ENCODE data around the gene TMEM200C.

TMEM200C gene

DNA sequence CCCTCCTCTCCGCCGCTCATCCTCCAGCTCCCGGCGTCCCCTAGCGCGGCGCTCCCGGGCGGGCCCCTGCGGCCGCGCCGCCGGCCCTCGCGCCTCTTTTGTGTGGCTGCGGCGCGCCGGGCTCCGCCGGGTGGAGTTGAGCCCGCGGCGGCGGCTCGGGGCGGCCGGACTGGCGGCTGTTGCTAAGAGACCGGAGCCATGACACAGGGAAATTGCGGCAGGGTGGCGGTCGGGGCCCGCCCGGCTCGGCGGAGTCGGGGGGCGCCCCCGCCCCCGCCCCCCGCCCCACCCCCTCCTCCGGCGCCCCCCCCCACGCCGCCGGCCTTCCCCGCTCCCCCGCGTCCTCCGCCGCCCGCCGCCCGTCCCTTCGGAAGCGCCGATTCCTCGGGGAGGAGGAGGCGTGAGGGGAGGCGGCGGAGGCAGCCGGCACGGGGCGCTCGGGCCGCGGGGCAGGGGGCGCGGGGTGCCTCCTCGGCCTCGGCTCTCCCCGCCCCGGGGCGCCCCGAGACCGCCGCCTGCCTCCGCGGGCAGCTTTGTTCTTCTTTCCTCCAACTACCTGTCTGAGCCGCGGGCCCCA lies at the start of gene TMEM200C:
Gene TMEM200C, minus strand, starts transcription at position 224 of the 577 bp plus-strand sequence. CDS start 3,459 bp downstream, outside the sequence.
- DNase-seq: no peak

DNA sequence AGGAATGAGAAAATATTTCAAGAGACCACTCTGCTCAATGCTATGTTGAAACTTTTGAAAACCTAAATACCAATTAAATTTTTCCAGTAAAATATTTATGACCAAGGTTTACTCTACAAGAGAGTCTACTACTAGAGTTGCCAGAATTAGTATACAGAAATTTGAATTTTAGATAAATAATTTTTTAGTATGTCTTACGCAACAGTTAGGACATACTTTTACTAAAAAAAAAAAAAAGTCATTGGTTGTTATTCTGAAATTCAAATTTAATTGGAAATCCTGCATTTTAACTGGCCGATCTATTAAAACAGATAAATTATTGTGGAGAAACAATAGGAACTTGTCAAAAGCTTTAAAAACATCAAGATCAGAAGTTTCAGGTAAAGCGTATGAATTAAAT lies 49.1 kb upstream of the TMEM200C start:
- no peak for DNase-seq

DNA sequence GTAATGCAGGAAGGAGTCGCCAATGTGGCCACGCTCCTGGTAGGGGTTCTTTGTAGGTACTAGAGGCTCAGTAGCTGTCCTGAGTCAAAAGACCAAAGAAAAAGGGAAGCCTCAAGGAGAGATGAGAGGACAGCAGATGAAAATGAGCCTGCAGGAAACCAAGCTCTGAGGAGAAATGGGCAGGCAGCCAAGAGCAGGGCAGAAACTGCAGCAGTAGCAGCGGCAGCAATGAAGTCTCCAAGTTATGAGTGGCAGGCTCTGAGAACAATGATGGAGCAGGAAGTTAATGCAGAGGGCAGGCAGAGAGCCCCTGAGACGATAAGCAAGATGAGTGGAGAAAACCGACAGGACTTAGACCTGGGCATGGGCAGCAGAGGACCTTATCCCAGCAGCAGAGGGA lies 48.2 kb upstream of the TMEM200C start:
- no peak for DNase-seq

DNA sequence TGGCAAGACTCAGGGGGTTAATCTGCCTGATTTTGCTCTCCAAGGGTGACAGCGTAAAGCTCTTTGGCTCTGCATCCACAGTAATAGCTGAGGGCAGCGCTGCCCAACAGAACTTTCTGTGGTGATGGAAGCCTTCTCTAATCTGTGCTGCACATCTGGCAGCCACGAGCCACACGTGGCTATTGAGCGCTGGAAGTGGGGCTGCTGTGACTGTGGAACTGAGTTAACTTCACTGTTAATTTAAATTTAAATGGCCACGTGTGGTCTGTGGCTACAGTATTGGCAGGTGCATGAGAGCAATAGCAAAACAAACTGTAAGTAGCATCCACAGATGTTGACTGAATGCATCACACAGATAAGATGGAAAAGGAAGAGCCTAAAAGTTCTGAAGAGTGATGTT lies 47.3 kb upstream of the TMEM200C start:
- DNase-seq: no peak

DNA sequence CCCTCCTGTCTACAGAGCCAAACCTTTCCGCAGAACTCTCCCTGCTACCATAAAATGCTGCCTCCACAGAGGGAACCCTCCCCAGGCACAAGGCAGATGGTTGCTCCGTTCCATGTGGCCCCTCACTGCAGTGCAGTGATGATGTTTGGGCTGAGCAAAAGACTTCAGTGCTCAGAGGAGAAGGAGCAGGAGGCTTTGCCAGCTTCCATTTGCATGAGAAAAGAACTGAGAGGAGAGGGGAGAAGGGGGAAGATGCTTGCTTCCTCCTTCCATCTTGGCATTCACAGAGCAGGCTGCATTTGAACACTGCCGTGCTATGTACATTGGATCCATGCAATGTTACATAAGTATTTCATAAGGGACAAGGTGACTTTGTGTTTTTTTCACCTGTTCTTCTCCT lies 46.6 kb upstream of the TMEM200C start:
- no peak for DNase-seq

DNA sequence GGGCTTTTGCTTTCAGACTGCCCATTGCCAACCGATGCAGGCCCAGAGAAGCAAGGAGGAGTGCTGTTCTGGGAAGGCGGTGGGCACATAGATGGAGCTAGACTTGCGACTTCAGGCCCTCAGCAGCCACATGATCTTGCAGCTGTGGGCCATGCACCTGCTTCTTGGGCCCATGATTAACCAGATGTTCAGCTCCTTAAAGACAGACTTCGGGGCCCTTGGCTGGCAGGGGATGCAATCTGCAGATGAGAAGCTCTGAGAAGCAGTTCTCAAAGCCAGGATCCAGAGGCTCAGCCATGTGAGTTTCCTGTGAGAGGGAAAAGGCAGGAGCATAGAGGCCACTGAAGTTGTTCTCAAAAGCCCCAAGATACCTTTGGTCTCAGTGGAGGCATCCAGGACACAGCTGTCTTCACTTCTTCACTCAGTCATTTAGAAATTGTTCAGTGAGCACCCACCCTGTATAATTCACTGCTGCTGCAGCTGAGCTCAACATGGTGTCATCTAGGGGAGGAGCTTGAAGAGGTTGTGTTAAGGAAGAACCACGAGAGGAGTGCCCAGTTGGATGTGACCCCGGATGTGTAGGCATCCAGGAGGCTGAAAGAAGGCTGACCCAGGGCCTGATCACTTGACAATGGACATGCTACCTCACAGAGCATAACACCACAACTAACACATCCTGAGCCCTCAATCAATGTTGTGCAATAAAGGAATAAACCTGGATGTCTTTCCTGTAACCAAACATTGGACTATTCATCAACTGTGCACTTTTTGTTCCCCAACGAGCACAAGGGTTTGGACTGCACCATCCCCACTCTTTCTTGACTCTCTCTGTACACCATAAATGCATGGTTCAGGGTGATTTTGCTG lies 44.7 kb upstream of the TMEM200C start:
- no peak for DNase-seq

DNA sequence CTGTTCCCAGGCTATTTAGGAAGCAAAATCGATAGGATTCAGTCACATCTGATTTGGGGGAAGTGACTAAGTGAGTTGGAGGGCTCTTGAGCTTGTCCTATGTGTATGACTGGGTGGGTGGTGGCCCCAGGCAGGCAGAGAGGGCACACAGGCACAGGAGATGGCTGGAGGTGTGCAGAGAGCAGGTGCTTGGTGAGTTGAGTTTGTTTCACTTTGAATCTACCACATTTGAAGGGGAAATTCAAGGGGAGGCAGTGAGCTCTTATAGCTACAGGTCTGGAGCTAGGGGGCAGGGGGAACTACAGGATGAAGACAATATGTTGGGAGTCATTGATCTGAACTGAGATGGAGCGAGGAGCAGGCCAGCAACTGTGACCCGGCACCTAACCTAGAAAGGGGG lies 42.5 kb upstream of the TMEM200C start:
- DNase-seq: no peak

DNA sequence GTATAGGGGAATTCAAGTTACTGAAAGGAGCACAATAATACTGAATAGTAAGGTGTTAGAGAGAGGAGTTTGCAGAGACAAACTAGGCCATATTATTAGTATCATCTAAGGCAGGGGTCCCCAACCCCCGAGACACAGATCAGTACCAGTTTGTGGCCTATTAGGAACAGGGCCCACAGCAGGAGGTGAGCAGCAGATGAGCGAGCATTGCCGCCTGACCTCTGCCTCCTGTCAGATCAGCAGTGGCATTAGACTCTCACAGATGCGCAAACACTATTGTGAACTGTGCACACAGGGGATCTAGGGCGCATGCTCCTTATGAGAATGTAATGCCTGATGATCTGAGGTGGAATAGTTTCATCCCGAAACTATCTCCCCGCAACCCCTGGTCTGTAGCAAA lies 41.8 kb upstream of the TMEM200C start:
- DNase-seq: no peak

DNA sequence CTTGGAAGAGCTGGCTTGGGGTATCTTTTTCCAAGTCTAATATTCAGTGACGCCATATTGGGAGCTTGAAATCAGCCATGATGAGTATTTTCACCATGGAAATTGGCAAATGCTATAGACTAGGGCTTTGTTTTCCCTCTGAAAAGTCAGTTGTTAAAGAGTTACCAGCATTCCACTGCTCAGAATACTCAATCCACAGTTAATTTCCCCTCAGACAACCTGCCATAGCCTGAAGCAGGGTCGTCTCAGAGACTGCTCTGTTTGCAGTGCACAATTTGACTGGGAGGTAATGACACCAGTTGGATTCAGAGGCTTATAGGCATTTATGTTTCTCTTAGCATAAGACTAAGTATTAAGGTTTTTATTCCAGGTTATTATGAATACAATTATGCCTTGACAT lies 35.5 kb upstream of the TMEM200C start:
- DNase-seq: no peak

DNA sequence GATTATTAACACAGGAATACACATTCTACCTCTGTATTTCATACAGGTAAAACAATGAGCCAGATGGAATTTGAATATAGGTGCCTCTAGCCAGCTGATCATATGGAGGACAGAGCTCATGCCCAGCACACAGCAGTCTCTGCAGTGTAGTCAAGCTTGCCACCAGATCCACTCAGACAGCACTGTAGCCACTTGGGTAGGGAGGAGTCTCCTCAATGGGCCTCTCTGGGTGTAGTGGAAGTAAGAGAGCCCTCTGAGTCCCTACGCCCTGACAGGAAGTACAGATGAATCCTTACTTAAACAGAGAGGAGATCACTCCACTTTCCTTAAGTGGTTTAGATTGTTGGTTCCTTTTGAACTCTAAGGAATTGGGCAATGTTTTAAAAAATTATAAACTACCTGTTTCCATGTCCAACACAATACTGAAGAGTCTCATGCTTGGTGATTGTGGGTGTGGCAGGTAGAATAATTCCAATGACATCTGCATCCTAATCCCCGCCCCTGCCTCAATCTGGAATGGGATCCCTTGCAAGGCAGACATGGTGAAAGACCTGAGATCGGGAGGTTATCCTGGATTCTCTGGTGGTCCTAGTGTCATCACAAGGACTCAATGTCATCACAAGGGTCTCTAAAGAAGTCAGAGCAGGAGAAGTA lies 23.0 kb upstream of the TMEM200C start:
- no peak for DNase-seq

DNA sequence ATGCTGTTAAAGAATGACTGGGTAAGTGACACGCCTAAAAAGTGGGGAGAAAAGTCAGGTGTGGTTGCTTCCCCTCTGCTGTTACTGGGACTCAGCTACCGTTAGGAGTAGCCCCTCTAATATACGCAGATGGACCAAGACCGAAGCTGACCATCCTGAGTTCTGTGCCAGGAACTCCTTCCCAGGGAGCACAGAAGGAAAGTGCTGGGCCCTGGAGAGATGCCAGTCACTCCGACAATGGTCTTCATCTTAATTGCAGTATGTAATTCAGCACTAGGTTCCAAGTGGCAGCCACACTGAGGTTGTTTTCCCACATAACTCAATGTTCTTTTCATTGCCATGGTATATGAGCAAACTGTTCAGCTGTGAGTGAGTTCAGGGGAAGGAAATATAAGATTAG lies 19.6 kb upstream of the TMEM200C start:
- DNase-seq: no peak

DNA sequence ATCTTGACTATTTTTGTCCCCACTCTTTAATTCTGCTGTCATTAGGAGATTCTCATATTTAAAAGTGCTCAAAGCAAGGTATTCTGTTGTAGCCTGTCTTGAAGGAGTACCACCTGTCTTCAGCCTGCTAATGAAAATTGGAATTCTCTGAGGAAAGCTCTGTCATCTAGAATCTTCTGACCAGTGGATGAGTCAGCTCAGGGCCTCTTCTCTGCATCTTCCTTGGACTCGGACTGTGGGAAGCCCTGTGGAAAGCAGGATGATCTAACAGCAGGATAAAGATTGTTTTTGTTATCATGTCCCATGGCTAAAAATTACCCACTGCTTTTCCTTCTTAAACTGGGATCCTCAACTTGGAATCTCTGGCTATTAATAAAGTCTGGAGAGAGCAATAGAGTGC lies 18.7 kb upstream of the TMEM200C start:
- DNase-seq: no peak

DNA sequence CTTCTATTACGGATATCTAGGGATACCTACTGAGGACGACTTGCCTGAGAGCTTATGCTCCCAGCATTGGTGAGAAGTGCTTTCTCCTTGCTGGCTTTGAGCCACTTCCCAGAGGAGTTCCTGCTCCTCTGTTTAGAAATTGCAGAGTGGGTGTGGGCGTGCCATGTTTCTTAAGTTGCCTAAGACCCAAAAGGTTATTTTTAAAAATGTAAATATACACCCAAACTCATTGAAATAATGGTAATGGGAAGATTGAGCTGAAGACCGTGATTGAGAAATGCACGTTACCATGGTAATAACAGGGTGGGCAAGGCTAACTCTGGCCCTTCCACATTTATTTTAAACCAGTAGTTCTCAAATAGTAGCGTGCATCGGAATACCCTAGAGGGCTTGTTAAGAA lies 17.2 kb upstream of the TMEM200C start:
- DNase-seq: no peak

DNA sequence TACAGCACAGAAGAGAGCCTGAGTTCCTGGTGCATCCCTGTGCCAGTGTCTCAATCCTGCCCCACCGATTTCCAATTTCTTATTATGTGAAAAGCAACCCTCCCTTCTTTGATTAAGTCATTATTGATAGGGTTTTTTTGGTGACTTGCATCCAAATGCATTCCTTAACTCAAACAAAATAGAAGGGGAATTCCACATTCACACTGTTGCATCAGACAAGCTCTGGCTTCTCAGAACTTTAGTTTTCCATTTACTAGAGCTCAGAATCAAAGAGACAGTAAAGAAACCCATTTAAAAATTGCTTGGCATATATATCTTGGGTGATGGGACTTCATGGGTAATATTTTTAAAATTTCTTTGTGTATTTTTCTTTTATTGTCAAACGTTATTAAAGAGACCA lies 13.8 kb upstream of the TMEM200C start:
- DNase-seq: no peak

DNA sequence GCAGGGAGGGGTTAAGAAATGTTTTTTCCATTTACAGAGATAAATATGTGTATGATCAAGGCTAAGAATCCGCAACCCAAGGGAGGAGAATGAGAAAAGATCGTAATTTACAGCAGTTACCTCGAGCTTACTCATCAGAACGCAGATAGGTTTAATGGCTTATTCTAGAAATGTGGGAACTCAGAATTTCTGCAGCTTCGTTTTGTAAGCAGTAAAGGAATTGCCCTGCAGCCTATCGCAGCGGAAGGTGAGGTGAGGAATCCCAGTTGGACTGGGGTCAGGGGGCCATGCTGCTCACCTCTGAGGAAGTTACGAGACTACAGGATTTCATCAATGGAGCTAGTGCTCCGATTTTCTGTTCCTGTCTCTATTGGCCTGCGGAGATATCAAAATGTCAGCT lies 8.1 kb upstream of the TMEM200C start:
- no peak for DNase-seq

DNA sequence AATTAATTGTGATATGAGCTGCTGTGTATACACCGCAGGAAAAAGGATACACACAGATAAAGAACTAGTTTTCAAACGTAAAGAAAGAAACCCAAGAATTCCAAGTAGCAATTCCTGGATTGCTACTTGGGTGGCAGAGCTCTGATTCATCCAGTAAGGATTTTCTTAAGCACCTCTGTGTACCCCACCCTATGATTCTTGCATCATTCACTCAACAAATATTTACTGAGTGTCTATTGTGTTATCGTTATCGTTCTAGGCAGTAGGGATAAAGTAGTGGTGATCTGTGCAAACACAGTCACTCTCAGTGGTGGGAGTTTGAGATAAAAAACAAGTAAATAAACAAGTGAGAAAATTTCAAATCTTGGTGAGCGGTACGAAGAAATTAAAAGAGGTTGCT lies 4.9 kb upstream of the TMEM200C start:
- no peak for DNase-seq

DNA sequence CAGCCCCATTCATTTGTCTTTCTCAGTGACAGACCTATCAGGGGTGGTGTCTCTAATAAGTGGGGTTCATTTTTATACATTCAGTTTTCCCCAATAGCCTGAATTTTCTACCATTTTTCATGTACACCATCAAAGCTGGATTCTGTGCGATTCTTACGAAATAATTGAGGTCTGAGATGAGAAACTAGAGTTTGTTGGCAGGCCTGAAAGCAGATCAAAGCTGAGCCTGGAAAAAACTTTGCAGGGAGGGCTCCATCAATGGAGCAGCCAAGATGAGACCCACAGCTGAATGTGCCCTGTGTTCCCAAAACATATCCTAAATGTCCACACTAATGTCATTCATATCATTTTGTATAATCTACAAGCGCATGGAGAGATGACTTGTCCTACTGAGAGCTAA lies 4.5 kb upstream of the TMEM200C start:
- no peak for DNase-seq

DNA sequence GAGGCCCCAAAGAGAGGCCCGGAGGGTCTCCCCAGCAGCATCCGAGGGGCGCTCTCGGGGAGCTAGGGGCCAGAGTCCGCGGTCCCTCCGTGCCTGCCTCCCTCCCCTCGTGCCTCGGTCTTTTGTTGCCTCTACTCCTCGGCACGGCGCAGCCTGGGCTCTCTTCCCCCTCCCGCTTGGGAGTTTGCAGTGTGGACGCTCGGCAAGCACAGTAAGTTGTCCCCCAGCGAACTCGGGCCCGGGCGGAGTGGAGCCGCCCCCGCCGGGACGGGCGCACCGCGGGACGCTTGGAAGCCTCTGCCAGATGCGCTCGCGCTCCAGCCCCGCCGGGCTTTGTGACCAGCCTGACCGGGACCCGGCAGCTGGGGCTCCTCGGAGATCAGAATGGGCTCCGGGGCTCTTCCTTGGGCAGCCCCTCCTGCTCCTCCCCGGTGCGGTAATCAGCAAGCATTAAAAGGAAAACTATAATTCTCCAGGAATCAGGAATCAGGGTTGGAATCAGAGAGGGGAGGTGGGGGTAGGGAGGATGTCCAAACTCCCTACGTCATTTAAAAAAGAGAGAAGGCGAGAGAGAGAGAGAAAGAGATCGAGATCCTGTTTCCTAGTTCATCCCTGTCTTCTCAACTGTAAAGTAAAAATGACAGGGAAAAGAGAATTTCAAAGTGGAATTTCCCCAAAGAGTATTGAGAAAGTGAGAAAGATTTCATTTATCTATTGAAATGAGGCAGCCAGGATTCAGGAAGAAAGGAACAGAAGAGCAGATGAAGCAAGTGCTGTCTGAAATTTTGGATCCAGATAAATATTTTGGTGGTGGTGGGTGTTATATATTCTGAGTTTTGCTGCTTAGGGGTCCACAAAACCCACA lies 786 bp upstream of the TMEM200C start:
- no peak for DNase-seq

DNA sequence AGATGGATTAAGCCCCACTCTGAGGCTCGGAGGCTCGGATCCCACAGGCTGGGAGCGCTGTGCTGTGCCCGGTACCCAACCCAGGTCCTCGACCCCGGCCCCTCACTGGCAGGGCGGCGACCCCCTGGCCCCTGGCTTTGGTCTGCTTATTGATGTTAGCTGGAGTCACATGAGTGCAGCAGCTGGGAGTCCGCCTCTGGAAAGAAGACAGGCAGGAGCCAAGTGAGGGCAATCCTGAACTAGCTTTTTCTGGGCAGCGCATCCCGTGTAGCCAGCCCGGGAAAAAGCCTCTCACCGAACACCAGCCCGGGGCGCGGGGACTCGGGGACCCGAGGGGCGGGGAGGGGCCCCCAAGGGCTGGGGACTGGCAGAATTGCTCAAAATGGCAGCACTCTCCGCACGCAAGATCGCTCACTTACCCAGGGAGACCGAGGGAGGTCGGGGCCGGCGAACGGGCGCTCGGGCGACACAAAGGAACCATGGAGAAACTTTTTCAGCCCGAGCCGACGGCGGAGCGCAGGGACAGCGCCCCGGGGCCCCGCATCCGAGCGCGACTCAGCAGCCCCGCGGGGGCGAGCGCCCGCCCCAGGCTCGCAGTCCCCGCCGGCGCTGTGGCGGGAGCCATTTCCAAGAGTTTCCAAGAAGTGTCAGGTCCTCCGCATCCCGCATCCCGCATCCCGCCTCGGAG lies 567 bp downstream of the TMEM200C start:
- no peak for DNase-seq

DNA sequence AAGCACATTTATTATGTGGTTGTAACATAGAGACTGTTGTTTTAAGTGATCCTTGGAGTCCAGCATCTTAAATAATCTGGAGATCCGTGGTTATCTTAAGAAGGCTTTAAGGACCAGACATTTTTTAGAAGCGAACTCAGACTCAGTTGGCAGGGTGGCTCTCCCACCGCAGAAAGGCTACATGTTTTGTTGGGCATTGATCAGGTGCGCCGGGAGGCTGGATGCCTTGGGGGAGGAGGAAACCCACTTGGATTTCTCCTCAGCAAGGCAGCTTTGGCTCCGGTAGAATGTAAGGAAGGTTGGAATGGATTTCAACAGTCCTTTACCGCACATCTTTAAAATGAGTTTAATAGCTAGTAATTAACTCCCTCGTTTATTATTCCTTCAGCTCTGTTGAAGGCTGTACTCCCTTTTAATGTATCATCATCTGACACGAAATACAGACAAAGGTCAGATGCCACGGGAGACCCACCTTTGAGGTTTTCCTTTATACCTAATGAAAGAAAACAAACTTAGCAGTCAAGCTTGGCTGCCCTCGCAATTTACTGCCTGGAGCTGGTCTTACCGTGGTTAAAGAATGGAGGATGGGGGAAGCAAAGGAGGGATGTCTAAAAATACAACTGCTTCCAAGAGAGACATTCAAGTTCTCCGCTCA lies 1.2 kb downstream of the TMEM200C start:
- DNase-seq: no peak

DNA sequence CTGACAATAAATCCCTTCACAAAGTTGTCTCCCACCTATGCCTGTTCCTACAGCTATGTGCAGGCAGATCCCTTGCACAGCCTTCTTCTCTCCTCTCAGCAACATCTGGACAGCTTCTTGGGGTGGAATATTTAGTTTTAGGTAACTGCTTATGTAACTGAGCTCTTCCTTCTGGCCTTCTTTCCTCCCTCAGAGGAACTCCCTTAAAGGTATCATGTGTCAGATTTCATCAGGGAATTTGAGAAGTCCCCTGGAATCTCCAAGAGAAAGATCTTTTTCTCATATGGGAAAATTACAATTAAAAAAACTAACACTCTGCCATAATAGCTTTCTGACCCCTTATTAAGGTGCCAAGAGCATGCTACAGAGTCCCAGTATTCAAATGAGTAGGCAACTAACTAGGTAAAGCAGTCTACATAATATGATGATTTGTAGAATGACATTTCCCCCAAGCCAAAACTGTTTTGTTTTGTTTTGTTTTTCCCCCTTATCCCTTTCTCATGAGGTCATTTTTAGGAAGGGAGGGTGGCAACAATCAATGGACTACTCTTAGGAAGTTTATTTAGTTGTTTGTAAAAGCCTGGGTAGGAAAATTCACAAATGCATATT lies 2.4 kb downstream of the TMEM200C start:
- DNase-seq: no peak

DNA sequence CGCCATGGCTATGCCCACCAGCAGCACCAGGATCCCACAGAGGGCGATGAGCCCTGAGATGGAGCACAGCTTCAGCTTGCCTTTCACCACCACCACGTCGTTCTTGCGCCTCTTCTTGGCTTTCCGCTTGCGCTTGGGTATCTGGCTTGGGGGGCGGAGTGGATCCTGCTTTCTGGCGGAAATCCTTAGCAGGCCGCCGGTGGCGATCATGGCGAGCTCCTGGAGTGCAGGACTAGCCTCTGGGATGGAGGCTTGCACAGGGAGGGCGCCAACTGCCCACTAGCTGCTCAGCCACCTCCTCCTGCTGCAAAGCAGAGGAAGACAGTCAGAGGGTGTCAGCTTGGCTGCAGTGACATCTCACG lies 3.5 kb downstream of the TMEM200C start:
- no peak for DNase-seq
